Activated naive CD8-positive, alpha-beta T cell treated with anti-CD3 and anti-CD28 coated beads, Interleukin-2, amount 10 ng/mL, durations not matched to agents 7 days and 5 days (primary cell): ENCODE data around the gene CST9. TPM values are rescaled to one million over a fixed set of nuclear protein-coding genes. Genes with fewer than 3 reads are reported as not detected.

Source experiments
- ATAC-seq: fragments of 150-1000 bp; cut with Tn5 transposase; one replicate; pipeline ENCODE4 v1.10.0; 2021; ENCODE audit warnings: low read depth, moderate library complexity
- POLR2A ChIA-PET: fragments of 350-600 bp; sonication (Branson Sonifier 250); formaldehyde crosslinking; loops from one replicate; lab custom pipeline; 2021; ENCODE audit warnings: antibody characterized with exemption; lab: Charles Lee
- DNase-seq: peaks from one replicate; pipeline ENCODE4 v3.0.0; 2021
- H3K27ac Mint-ChIP-seq: one replicate; pipeline ENCODE4 v1.8.0; 2022; ENCODE audit warnings: mild to moderate bottlenecking, mixed read lengths
- H3K27me3 Mint-ChIP-seq: one replicate; pipeline ENCODE4 v1.8.0; 2022; ENCODE audit warnings: mild to moderate bottlenecking, moderate library complexity, mixed read lengths
- H3K36me3 Mint-ChIP-seq: one replicate; pipeline ENCODE4 v1.8.0; 2021; ENCODE audit warnings: mild to moderate bottlenecking, mixed read lengths
- H3K4me1 Mint-ChIP-seq: one replicate; pipeline ENCODE4 v1.8.0; 2021; ENCODE audit warnings: mixed read lengths
- H3K4me3 Mint-ChIP-seq: one replicate; pipeline ENCODE4 v1.8.0; 2022; ENCODE audit warnings: mild to moderate bottlenecking, moderate library complexity, mixed read lengths
- H3K9me3 Mint-ChIP-seq: one replicate; pipeline ENCODE4 v1.8.0; 2021; ENCODE audit warnings: mixed read lengths
- total RNA-seq, 2 experiments: library from RNA; stranded (reverse); gene quantifications; one replicate each; pipeline ENCODE4 v1.2.3, GENCODE V29; 2021

CST9 gene
- total RNA-seq, 2 experiments from 2014 or later, result not detected

GRCh38 chr20:23603321-23603720 lies 2.4 kb downstream of the CST9 start:
- no peak for ATAC-seq

GRCh38 chr20:23602699-23603098 lies 3.0 kb downstream of the CST9 start:
- ATAC-seq, result no peak
- no peaks in the 10 kb centered on the region for H3K27me3 Mint-ChIP-seq
- H3K9me3 Mint-ChIP-seq, result no peaks in the 10 kb centered on the region
- H3K4me1 Mint-ChIP-seq, result no peaks in the 10 kb centered on the region
- POLR2A ChIA-PET, result no interaction called here
- H3K4me3 Mint-ChIP-seq, result no peak overlapping the region
- no peak overlapping the region for H3K27ac Mint-ChIP-seq
- H3K36me3 Mint-ChIP-seq, result no peaks in the 10 kb centered on the region
- no peak for DNase-seq

More at GRCh38 chr20:23603321-23603720, 2.4 kb downstream of the CST9 start:
- Mint-ChIP-seq H3K4me1 (no peaks in the 10 kb centered on the region), H3K27me3 (no peaks in the 10 kb centered on the region), H3K27ac (no peak overlapping the region), H3K9me3 (no peaks in the 10 kb centered on the region), H3K36me3 (no peaks in the 10 kb centered on the region), H3K4me3 (no peak overlapping the region)
- POLR2A ChIA-PET, result no interaction called here
- DNase-seq, result no peak

- DNase-seq (no peak), ATAC-seq (no peak)
- POLR2A ChIA-PET, result no interaction called here
- Mint-ChIP-seq H3K27me3 (no peaks in the 10 kb centered on the region), H3K4me3 (no peak overlapping the region), H3K4me1 (no peaks in the 10 kb centered on the region), H3K9me3 (no peaks in the 10 kb centered on the region), H3K27ac (no peak overlapping the region), H3K36me3 (no peaks in the 10 kb centered on the region)
Observed at GRCh38 chr20:23602241-23602640, 3.5 kb downstream of the CST9 start.

- Mint-ChIP-seq H3K9me3 (no peaks in the 10 kb centered on the region), H3K27me3 (no peaks in the 10 kb centered on the region), H3K36me3 (no peaks in the 10 kb centered on the region), H3K27ac (no peak overlapping the region), H3K4me1 (no peaks in the 10 kb centered on the region), H3K4me3 (no peak overlapping the region)
- POLR2A ChIA-PET, result no interaction called here
- ATAC-seq, result no peak
- DNase-seq, result no peak
Observed at GRCh38 chr20:23601715-23602114, 4.0 kb downstream of the CST9 start.

GRCh38 chr20:23598481-23598880 lies 7.2 kb downstream of the CST9 start:
- Mint-ChIP-seq H3K27me3 (peaks cover 10% of the 10 kb centered on the region), H3K4me3 (no peak overlapping the region), H3K9me3 (no peaks in the 10 kb centered on the region), H3K27ac (no peak overlapping the region), H3K4me1 (no peaks in the 10 kb centered on the region), H3K36me3 (no peaks in the 10 kb centered on the region)
- POLR2A ChIA-PET, result no interaction called here
- DNase-seq (no peak), ATAC-seq (no peak)

GRCh38 chr20:23596579-23597250 lies 9.0 kb downstream of the CST9 start:
- no peak for DNase-seq
- POLR2A ChIA-PET, result no interaction called here
- ATAC-seq, result no peak
- no peaks in the 10 kb centered on the region for H3K9me3 Mint-ChIP-seq
- no peak overlapping the region for H3K4me3 Mint-ChIP-seq
- peaks cover 10% of the 10 kb centered on the region for H3K27me3 Mint-ChIP-seq
- no peaks in the 10 kb centered on the region for H3K36me3 Mint-ChIP-seq
- H3K4me1 Mint-ChIP-seq, result no peaks in the 10 kb centered on the region
- H3K27ac Mint-ChIP-seq, result no peak overlapping the region

GRCh38 chr20:23595941-23596340 lies 9.8 kb downstream of the CST9 start:
- Mint-ChIP-seq H3K4me1 (no peaks in the 10 kb centered on the region), H3K27me3 (peaks cover 10% of the 10 kb centered on the region), H3K9me3 (no peaks in the 10 kb centered on the region), H3K36me3 (no peaks in the 10 kb centered on the region), H3K4me3 (no peak overlapping the region), H3K27ac (no peak overlapping the region)
- POLR2A ChIA-PET, result no interaction called here
- DNase-seq (no peak), ATAC-seq (no peak)

- Mint-ChIP-seq H3K4me1 (no peaks in the 10 kb centered on the region), H3K27ac (no peak overlapping the region), H3K27me3 (peaks cover 2% of the 10 kb centered on the region), H3K9me3 (no peaks in the 10 kb centered on the region), H3K36me3 (no peaks in the 10 kb centered on the region), H3K4me3 (no peak overlapping the region)
- POLR2A ChIA-PET, result no interaction called here
- no peak for ATAC-seq
- no peak for DNase-seq
Observed at GRCh38 chr20:23588434-23589403, 17.0 kb downstream of the CST9 start.

GRCh38 chr20:23587631-23588030 lies 18.1 kb downstream of the CST9 start:
- POLR2A ChIA-PET, result no interaction called here
- no peak overlapping the region for H3K4me3 Mint-ChIP-seq
- H3K4me1 Mint-ChIP-seq, result no peaks in the 10 kb centered on the region
- no peak overlapping the region for H3K27ac Mint-ChIP-seq
- DNase-seq (no peak), ATAC-seq (no peak)
- H3K36me3 Mint-ChIP-seq, result no peaks in the 10 kb centered on the region
- H3K27me3 Mint-ChIP-seq, result peaks cover 5% of the 10 kb centered on the region
- H3K9me3 Mint-ChIP-seq, result no peaks in the 10 kb centered on the region

- Mint-ChIP-seq H3K4me3 (no peak overlapping the region), H3K27ac (no peak overlapping the region), H3K36me3 (no peaks in the 10 kb centered on the region), H3K4me1 (no peaks in the 10 kb centered on the region), H3K27me3 (peaks cover 5% of the 10 kb centered on the region), H3K9me3 (no peaks in the 10 kb centered on the region)
- DNase-seq (no peak), ATAC-seq (no peak)
- POLR2A ChIA-PET, result no interaction called here
Observed at GRCh38 chr20:23586735-23587525, 18.8 kb downstream of the CST9 start.

- DNase-seq (no peak), ATAC-seq (no peak)
- Mint-ChIP-seq H3K9me3 (no peaks in the 10 kb centered on the region), H3K4me1 (no peaks in the 10 kb centered on the region), H3K27ac (no peak overlapping the region), H3K36me3 (no peaks in the 10 kb centered on the region), H3K4me3 (no peak overlapping the region), H3K27me3 (peaks cover 6% of the 10 kb centered on the region)
- POLR2A ChIA-PET, result no interaction called here
Observed at GRCh38 chr20:23585808-23586734, 19.6 kb downstream of the CST9 start.

GRCh38 chr20:23585449-23585807 lies 20.3 kb downstream of the CST9 start:
- no peak for DNase-seq
- H3K27me3 Mint-ChIP-seq, result peaks cover 9% of the 10 kb centered on the region
- ATAC-seq, result no peak

More at GRCh38 chr20:23585449-23585807, 20.3 kb downstream of the CST9 start:
- H3K36me3 Mint-ChIP-seq, result no peaks in the 10 kb centered on the region
- H3K27ac Mint-ChIP-seq, result no peak overlapping the region
- POLR2A ChIA-PET, result no interaction called here
- H3K9me3 Mint-ChIP-seq, result no peaks in the 10 kb centered on the region
- no peak overlapping the region for H3K4me3 Mint-ChIP-seq
- H3K4me1 Mint-ChIP-seq, result no peaks in the 10 kb centered on the region
